K562 treated with DMSO at 1 percent for 12 hours (cell line): Measurements from ENCODE around the gene PFKL. TPM values are rescaled to one million over a fixed set of nuclear protein-coding genes. Genes with fewer than 3 reads are reported as not detected.

Experiments used
- total RNA-seq: library from RNA; unstranded; fragments of 300-600 nt; gene quantifications from 2 replicates; pipeline ENCODE4 v1.2.3, GENCODE V29; 2022; ENCODE audit not compliant: insufficient read depth

The PFKL gene
- 110 and 116 TPM in 2 replicates for total RNA-seq

DNA sequence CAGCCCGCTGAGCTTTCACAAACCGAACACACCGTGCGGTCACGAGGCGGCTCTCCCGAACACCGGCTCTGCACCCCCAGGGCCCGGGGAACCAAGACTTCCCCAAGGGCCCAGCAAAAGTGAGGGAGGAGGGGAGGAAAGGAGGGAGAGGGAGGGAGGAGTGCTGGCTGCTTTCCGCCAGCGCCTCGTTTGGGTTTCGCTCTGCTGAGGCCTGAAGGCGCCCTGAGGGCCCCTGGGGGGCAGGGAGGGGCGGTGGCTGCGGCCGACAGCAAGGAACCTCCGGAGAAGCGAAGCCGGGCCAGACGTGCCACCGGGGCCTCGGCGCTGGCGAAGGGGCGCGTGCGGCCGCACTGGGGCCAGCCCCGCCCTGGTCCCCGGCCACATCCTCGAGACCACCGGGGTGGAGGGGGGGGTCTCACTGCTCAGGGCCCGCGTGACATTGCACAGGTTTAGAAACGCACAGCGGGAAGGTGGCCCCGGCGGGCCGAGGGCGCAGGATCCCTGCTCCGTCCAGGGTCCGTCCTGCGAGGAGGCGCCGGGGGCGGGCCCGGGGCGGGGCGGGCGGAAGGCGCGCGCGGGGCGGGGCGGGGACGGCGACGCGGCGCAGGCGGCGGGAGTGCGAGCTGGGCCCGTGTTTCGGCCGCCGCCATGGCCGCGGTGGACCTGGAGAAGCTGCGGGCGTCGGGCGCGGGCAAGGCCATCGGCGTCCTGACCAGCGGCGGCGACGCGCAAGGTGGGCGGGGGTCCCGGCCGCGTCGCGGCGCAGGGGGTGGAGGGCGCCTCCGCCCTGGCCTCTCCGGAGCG is at the start of gene PFKL:
Gene PFKL, plus strand, starts transcription at position 596 of the 804 bp plus-strand sequence. Its CDS starts 53 bp downstream, at position 649.

DNA sequence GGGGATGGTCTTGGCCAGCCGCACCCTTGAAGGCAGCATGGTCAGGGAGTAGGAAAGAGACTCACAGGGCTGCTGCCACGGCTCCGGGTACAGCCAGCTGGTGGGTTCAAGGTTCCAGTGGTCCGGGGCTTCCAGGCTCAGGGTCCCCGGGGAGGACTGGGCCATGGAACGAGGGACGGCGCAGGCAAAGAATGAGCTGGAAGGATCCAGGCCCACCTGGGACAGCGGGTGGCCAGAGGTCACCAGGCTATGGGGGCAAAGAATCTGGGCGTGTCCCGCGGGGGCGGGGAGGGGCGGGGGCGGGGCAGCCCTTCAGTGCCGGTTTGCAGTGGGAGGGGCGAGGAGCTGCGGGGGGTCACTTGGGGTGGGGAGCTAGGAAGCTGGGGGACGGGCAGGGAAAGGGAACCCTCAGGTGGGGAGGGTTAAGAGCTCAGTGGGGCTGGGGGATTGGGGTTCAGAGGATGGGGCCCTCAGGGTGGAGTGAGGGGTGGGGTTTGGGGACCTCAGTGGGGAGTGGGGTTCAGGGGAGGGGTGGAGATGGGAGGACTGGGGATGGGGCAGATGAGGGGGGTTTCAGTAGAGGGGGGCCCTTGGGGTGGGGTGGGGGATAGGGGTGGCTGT is 38.1 kb upstream of the PFKL start, which contains the start of gene DNMT3L:
Gene DNMT3L, minus strand, starts transcription at position 223 of the 621 bp plus-strand sequence. CDS start 638 bp downstream, outside the sequence.

DNA sequence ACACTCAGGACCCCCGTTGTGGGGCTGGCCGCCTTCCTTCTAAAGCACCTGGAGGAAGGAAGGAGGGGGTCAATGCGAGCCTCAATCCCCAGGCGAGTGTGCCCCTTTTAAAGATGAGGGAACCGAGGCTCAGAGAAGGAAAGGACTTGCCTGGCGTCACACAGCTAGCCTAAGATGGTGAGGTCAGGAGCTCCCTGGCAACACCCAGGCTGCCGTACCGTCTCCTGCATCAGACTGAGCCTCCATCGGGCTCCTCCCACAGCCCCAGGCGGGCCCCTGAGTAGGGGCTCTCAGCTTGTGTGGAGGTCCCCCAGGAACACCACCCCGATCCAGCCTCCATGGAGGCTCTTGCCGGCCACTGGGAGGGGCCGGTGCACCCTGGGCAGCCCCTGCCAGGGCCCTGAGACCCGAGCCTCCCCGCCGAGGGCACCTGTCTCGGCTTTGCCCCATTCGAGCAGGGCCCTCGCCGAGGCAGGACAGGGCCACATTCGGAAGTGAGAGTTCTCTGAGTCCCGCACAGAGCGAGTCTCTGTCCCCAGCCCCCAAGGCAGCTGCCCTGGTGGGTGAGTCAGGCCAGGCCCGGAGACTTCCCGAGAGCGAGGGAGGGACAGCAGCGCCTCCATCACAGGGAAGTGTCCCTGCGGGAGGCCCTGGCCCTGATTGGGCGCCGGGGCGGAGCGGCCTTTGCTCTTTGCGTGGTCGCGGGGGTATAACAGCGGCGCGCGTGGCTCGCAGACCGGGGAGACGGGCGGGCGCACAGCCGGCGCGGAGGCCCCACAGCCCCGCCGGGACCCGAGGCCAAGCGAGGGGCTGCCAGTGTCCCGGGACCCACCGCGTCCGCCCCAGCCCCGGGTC is 14.5 kb upstream of the PFKL start, which contains the start of gene AIRE:
Gene AIRE, plus strand, starts transcription at position 739 of the 855 bp plus-strand sequence. CDS start 131 bp downstream, outside the sequence.

DNA sequence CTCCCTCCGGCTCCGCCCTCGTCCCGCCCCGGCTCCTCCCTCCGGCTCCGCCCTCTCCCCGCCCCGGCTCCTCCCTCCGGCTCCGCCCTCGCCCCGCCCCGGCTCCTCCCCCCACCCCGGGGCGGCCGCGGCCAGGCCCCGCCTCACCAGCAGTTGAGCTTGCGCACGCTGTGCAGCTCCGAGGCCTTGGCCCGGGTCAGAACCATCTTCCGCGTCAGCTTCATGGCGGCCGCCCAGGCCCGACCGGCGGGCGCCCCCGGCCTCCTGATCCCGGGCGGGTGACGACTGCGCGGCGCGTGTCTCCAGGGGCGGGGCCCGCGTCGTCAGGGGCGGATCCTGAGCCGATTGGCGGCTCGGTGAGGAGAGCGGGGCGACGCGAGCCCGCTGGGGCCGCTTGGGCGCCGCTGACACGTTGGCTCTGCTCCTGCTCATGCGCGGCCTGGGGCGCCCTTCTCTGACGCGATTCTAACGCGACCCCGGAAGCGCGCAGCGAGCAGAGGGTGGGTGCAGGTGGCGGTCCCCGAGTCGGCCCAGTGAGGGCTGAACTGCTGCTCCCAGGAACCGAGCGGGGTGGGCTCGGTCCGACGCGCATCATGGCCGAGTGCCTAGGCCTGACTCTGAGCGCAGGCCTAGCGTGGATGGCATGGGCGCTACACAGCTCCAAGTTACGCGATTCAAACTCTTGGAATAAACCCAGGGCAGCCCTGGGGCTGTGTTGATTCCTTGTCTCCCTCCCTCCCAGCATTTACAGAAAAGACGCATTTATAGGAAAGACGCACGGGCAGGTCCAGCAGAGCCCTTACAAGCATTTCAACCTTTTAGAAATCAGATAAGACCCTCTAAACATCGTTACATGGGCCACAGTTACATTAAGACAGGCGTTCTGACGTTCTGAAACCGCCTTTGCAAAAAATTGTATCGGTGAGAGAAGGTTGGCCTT is 39.4 kb downstream of the PFKL start, which contains the start of gene CFAP410:
Gene CFAP410, minus strand, starts transcription at position 420 of the 940 bp plus-strand sequence. Its CDS starts 196 bp downstream, at position 224.

DNA sequence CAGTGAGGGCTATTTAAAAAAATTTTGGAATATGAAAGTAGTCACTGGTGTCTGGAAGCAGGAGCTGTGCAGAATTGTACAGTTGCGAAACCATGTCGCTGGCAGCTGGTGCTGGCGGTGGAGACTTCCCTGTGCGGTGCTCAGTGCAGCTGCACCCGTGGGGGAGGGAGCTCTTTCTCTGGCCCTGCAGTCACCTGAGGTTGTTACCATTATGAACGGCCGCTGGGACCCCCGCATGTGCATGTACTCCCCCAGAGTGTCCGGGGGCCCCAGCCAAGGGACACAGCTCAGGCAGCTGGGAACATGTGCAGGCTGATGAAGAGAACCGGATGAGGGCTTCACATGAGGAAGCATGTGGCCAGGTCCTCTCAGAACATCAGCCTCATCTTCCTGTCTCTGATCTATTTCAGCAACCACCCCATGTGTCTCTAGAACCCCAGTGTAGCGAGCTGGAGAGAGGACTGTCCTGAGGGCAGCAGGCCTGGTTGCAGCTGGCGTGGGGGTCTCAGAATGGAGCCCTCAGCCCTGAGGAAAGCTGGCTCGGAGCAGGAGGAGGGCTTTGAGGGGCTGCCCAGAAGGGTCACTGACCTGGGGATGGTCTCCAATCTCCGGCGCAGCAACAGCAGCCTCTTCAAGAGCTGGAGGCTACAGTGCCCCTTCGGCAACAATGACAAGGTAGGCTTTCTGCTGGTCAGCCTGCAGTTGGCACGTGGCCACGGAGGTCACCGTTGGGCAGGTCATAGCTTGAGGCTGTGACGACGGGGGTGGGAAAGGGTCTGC is 53.5 kb downstream of the PFKL start, which contains the start of gene TRPM2:
Gene TRPM2, plus strand, starts transcription at position 431 of the 780 bp plus-strand sequence. Its CDS starts 80 bp downstream, at position 511.

Other genes starting within 250 kb of the PFKL start
- gene PWP2, start 192.7 kb upstream of the PFKL start, total RNA-seq, result 11.3 and 18.7 TPM in 2 replicates
- gene GATD3, start 166.4 kb upstream of the PFKL start, total RNA-seq, result 46.0 and 46.1 TPM in 2 replicates
- 2.7 and 7.6 TPM in 2 replicates for gene ICOSLG, start 59.1 kb upstream of the PFKL start, total RNA-seq
- not detected in 2 replicates for gene DNMT3L, start 38.2 kb upstream of the PFKL start, total RNA-seq
- not detected in 2 replicates for gene AIRE, start 14.2 kb upstream of the PFKL start, total RNA-seq
- gene CFAP410, start 39.3 kb downstream of the PFKL start, total RNA-seq, result 16.6 and 20.3 TPM in 2 replicates
- 3.7 and 5.5 TPM in 2 replicates for gene TRPM2, start 53.6 kb downstream of the PFKL start, total RNA-seq
- gene LRRC3, start 155.5 kb downstream of the PFKL start, total RNA-seq, result not detected in 2 replicates
- gene KRTAP10-1, start 240.1 kb downstream of the PFKL start, total RNA-seq, result not detected in 2 replicates